Caco-2 (cell line): ENCODE data around the gene IP6K3. TPM values are rescaled to one million over a fixed set of nuclear protein-coding genes. Genes with fewer than 3 reads are reported as not detected.

ENCODE experiments used
- BruUV-seq: library from RNA; stranded (reverse); fragments of 400-500 nt; replicated peaks from 2 replicates; lab custom pipeline; 2021; lab: Mats Ljungman, UMichigan
- CTCF ChIA-PET: fragments of 300-600 bp; sonication (Branson Sonifier 250); formaldehyde crosslinking; loops from one replicate; lab custom pipeline; 2022; ENCODE audit warnings: antibody characterized with exemption; lab: Charles Lee
- POLR2A ChIA-PET: fragments of 300-600 bp; sonication (Branson Sonifier 250); formaldehyde crosslinking; loops from one replicate; lab custom pipeline; 2022; ENCODE audit warnings: antibody characterized with exemption; lab: Charles Lee
- DNase-seq, 2 experiments: peaks; one replicate each; pipeline versions ENCODE4 v3.0.0 to v3.0.0-alpha.2; 2020 to 2022
- H3K27me3 ChIP-seq: replicated peaks from 2 replicates; pipeline ENCODE4 v1.6.0; 2011; ENCODE audit warnings: low read length; ENCODE audit not compliant: control insufficient read depth, insufficient read depth
- H3K36me3 ChIP-seq: 2 replicates; pipeline ENCODE4 v1.5.1; 2011; ENCODE audit warnings: low read length; ENCODE audit not compliant: control insufficient read depth, insufficient read depth
- H3K4me1 ChIP-seq: fragments of 250-450 bp; sonication (Bioruptor Pico); 2 replicates; pipeline ENCODE4 v1.5.1; 2020; ENCODE audit warnings: mild to moderate bottlenecking
- H3K4me3 ChIP-seq: 2 replicates; pipeline ENCODE4 v1.5.1; 2011; ENCODE audit warnings: low read depth, mild to moderate bottlenecking, control low read depth, low read length
- H3K9me3 ChIP-seq: fragments of 250-450 bp; sonication (Bioruptor Pico); 2 replicates; pipeline ENCODE4 v1.5.1; 2020; ENCODE audit warnings: mild to moderate bottlenecking, moderate library complexity
- H3K27ac Mint-ChIP-seq: one replicate; pipeline ENCODE4 v1.8.0; 2022; ENCODE audit warnings: mixed read lengths; ENCODE audit not compliant: unreplicated experiment
- H3K27me3 Mint-ChIP-seq: one replicate; pipeline ENCODE4 v1.8.0; 2022; ENCODE audit warnings: mixed read lengths; ENCODE audit not compliant: insufficient read depth, unreplicated experiment
- H3K36me3 Mint-ChIP-seq: one replicate; pipeline ENCODE4 v1.8.0; 2022; ENCODE audit warnings: mild to moderate bottlenecking, mixed read lengths; ENCODE audit not compliant: insufficient read depth, unreplicated experiment
- H3K4me1 Mint-ChIP-seq: one replicate; pipeline ENCODE4 v1.8.0; 2022; ENCODE audit warnings: low read depth, mixed read lengths; ENCODE audit not compliant: unreplicated experiment
- H3K4me3 Mint-ChIP-seq: one replicate; pipeline ENCODE4 v1.8.0; 2022; ENCODE audit warnings: mild to moderate bottlenecking, moderate library complexity, mixed read lengths; ENCODE audit not compliant: unreplicated experiment
- H3K9me3 Mint-ChIP-seq: one replicate; pipeline ENCODE4 v1.8.0; 2022; ENCODE audit warnings: mixed read lengths; ENCODE audit not compliant: unreplicated experiment
- intact Hi-C: fragments of 100-400 bp; cut with micrococcal nuclease; formaldehyde crosslinking; loops from one replicate; pipeline ENCODE4 v1.10.0; 2022; ENCODE audit not compliant: unreplicated experiment
- total RNA-seq: library from RNA; stranded (reverse); gene quantifications from 2 replicates; pipeline ENCODE4 v1.2.3, GENCODE V29; 2022
- TF ChIP-seq, protein P1 (sequence below), 2 experiments: fragments of 200-600 bp in 1 of 2; IDR thresholded peaks; 1 replicate in 1 of 2; 2 replicates in 1 of 2; pipeline versions ENCODE4 v1.5.1 to v1.8.0; 2011 to 2022; ENCODE audit warnings: antibody characterized with exemption in 1 of 2, control low read depth in 1 of 2, inconsistent platforms in 1 of 2, low read depth in 1 of 2, low read length in 1 of 2, mild to moderate bottlenecking in 1 of 2, moderate library complexity in 1 of 2; ENCODE audit not compliant: insufficient read depth in 1 of 2, severe bottlenecking in 1 of 2, unreplicated experiment in 1 of 2

The IP6K3 gene
- total RNA-seq, 1 experiment from 2014 or later: 0.45 TPM

DNA sequence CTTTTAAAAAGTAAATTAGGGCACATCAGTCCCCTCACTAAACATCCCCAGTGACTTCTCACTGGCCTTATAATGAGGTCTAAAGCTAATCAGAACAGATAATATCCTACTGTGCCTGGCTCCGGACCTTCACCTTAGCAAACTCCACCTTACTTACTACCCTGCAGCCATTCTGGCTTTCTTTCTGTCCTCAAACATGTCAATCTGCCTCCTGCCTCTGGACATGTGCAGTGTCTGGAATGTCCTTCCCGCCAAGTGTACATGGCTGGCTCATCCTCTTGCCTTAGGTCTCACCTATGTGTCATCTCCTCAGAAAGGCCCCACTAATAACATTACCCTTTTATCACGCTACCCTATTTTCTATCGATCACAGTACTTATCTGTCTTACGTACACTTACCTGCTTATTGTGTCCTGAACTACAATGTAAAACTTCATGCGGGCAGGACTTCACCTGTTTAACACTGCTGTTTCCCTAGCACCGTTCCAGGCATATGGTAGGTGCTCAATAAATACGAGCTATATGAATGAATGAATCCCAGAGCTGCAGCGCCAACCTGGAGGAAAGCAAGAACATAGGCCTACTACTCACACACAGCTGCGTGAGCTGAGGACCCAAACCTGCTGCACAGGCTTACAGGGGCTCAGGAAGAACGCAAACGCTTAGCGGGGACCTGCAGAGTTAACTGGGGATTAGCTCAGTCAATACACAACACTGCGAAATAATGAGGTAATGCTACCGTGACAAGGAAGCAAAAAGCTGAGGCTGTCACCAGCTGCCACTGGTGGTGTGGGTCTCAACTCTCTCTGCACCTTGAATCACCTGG lies 36.2 kb downstream of the IP6K3 start:
- intact Hi-C loops: loop anchor here (1.0 kb wide), 3 partner anchors 34 to 78 kb away; no protein-coding TSS in a partner anchor
- BruUV-seq: no TSS peak

DNA sequence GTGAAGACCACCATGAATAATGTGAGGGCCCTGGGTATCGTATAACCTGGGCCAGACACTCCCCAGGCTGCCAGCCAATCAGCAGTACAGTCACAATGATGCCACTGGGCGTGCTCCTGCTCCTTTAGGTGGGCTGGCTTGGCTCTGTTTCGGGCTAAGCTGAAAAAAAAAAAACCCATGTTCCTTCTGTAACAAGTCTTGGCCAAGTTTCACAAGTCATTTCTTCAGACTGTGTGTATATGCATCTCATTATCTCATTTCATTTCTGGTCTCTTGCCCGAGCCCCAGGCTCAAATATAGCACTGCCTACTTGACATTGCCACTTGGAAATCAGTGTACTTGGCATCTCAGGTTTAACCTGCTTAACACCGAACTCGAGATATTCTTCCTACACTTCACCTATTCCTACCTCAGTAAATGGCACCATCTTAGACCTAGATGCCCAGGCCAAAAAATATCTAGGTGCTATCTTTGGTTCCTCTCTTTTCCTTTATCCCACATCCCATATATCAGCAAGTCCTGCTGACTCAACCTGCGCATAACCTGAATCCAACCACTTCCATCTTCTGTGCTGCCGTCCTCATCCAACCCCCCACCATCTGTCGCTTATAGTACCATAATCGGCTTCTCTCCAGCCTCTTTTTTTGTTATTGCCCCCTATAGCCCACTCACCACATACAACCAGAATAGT lies 37.0 kb downstream of the IP6K3 start:
- ChIA-PET POLR2A (no interaction called here), CTCF (interaction anchor here (0.7 to 1.1 kb wide), 2 partner anchors 9 to 102 kb away, joined by 3 read pairs; no protein-coding TSS in a partner anchor)
- H3K4me3 Mint-ChIP-seq: peak overlapping the region; percentile 93
- H3K9me3 Mint-ChIP-seq: no peaks in the 10 kb centered on the region
- TF ChIP-seq, protein P1, sequence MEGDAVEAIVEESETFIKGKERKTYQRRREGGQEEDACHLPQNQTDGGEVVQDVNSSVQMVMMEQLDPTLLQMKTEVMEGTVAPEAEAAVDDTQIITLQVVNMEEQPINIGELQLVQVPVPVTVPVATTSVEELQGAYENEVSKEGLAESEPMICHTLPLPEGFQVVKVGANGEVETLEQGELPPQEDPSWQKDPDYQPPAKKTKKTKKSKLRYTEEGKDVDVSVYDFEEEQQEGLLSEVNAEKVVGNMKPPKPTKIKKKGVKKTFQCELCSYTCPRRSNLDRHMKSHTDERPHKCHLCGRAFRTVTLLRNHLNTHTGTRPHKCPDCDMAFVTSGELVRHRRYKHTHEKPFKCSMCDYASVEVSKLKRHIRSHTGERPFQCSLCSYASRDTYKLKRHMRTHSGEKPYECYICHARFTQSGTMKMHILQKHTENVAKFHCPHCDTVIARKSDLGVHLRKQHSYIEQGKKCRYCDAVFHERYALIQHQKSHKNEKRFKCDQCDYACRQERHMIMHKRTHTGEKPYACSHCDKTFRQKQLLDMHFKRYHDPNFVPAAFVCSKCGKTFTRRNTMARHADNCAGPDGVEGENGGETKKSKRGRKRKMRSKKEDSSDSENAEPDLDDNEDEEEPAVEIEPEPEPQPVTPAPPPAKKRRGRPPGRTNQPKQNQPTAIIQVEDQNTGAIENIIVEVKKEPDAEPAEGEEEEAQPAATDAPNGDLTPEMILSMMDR (IDR thresholded peaks at IDR 0.05; ENCODE audit: insufficient read depth in 1 of 2, low read depth in 1 of 2, low read length in 1 of 2, severe bottlenecking in 1 of 2, unreplicated experiment in 1 of 2): no peak
- no peaks in the 10 kb centered on the region for H3K9me3 ChIP-seq
- H3K27me3 Mint-ChIP-seq: no peaks in the 10 kb centered on the region
- peaks cover 44% of the 10 kb centered on the region for H3K36me3 Mint-ChIP-seq
- peaks cover 10% of the 10 kb centered on the region for H3K4me1 ChIP-seq
- no peak for DNase-seq
- no peaks in the 10 kb centered on the region for H3K27me3 ChIP-seq
- peak overlapping the region; percentile 100 for H3K27ac Mint-ChIP-seq
- H3K36me3 ChIP-seq: no peaks in the 10 kb centered on the region; the same call in none of the 2 replicates
- BruUV-seq: no TSS peak
- no peak overlapping the region for H3K4me3 ChIP-seq
- intact Hi-C loops: no loop called here
- H3K4me1 Mint-ChIP-seq: peaks cover 18% of the 10 kb centered on the region

More for the DNA sequence above, 36.2 kb downstream of the IP6K3 start:
- H3K27me3 ChIP-seq: no peaks in the 10 kb centered on the region
- TF ChIP-seq, protein P1 (IDR thresholded peaks at IDR 0.05; ENCODE audit: insufficient read depth in 1 of 2, low read depth in 1 of 2, low read length in 1 of 2, severe bottlenecking in 1 of 2, unreplicated experiment in 1 of 2): no peak
- no peaks in the 10 kb centered on the region for H3K27me3 Mint-ChIP-seq
- peak overlapping the region; percentile 68 for H3K4me3 ChIP-seq
- H3K9me3 Mint-ChIP-seq: no peaks in the 10 kb centered on the region
- H3K4me1 Mint-ChIP-seq: peaks cover 18% of the 10 kb centered on the region
- H3K4me3 Mint-ChIP-seq: peak overlapping the region; percentile 93
- no peaks in the 10 kb centered on the region; the same call in none of the 2 replicates for H3K36me3 ChIP-seq
- H3K4me1 ChIP-seq: peaks cover 10% of the 10 kb centered on the region
- peak in 1 of 2 experiments; percentile 41 for DNase-seq
- peaks cover 37% of the 10 kb centered on the region for H3K36me3 Mint-ChIP-seq
- ChIA-PET POLR2A (interaction anchor here (0.5 to 1.9 kb wide), 11 partner anchors 12 to 739 kb away, joined by 3 to 15 read pairs (median 4); partner anchors contain the start of genes LEMD2 and ZBTB9), CTCF (interaction anchor here (0.6 to 2.0 kb wide), 14 partner anchors 9 to 256 kb away, joined by 3 to 40 read pairs (median 8); partner anchors contain the start of gene ZBTB9)
- peak overlapping the region; percentile 100 for H3K27ac Mint-ChIP-seq
- no peaks in the 10 kb centered on the region for H3K9me3 ChIP-seq
